ENCODE results near the gene FCGBP.
A peak's percentile ranks its signal among the peaks of the same experiment; 100 is the strongest.

FCGBP gene

GRCh38 chr19:39943586-39943985, 9.2 kb upstream of the FCGBP start:
- DNase-seq, result no peak

GRCh38 chr19:39942366-39942730, 7.9 kb upstream of the FCGBP start:
- no peak for DNase-seq

- peak; percentile 85 for DNase-seq
Observed at GRCh38 chr19:39941615-39942365, 7.4 kb upstream of the FCGBP start.

GRCh38 chr19:39941151-39941550, 6.7 kb upstream of the FCGBP start:
- peak; percentile 29 for DNase-seq

GRCh38 chr19:39940221-39940833, 5.9 kb upstream of the FCGBP start:
- no peak for DNase-seq

GRCh38 chr19:39939556-39939955, 5.1 kb upstream of the FCGBP start:
- DNase-seq, result no peak

- no peak for DNase-seq
Observed at GRCh38 chr19:39937787-39938186, 3.4 kb upstream of the FCGBP start.

GRCh38 chr19:39937094-39937720, 2.8 kb upstream of the FCGBP start:
- peak; percentile 64 for DNase-seq

GRCh38 chr19:39936622-39937021, 2.2 kb upstream of the FCGBP start:
- DNase-seq, result no peak

- DNase-seq, result no peak
Observed at GRCh38 chr19:39936020-39936419, 1.6 kb upstream of the FCGBP start.

- no peak for DNase-seq
Observed at GRCh38 chr19:39935364-39935661, 879 bp upstream of the FCGBP start.

- no peak for DNase-seq
Observed at GRCh38 chr19:39929750-39930149, 4.7 kb downstream of the FCGBP start.

GRCh38 chr19:39928357-39928725, 6.1 kb downstream of the FCGBP start:
- DNase-seq, result no peak

- no peak for DNase-seq
Observed at GRCh38 chr19:39927524-39928356, 6.7 kb downstream of the FCGBP start.

- no peak for DNase-seq
Observed at GRCh38 chr19:39927076-39927475, 7.4 kb downstream of the FCGBP start.

- no peak for DNase-seq
Observed at GRCh38 chr19:39926170-39926760, 8.2 kb downstream of the FCGBP start.

GRCh38 chr19:39924952-39925351, 9.5 kb downstream of the FCGBP start:
- DNase-seq, result no peak

- DNase-seq, result no peak
Observed at GRCh38 chr19:39924389-39924788, 10.0 kb downstream of the FCGBP start.

GRCh38 chr19:39923862-39924261, 10.6 kb downstream of the FCGBP start:
- DNase-seq, result no peak

- DNase-seq, result no peak
Observed at GRCh38 chr19:39919976-39920375, 14.5 kb downstream of the FCGBP start.

- no peak for DNase-seq
Observed at GRCh38 chr19:39918183-39918651, 16.2 kb downstream of the FCGBP start.

GRCh38 chr19:39917561-39918182, 16.8 kb downstream of the FCGBP start:
- DNase-seq, result no peak

All from activated CD4-positive, alpha-beta T cell treated with anti-CD3 and anti-CD28 coated beads, Interleukin-10, Interleukin-2, amounts not matched to agents 100 ng/mL and 50 ng/mL, durations not matched to agents 16 hours and 8 hours (primary cell).